K562 (cell line): Measurements from ENCODE around the gene TTLL12. TPM values are rescaled to one million over a fixed set of nuclear protein-coding genes. Genes with fewer than 3 reads are reported as not detected.

ENCODE experiments used
- ATAC-seq: fragments of 200-7000 bp; cut with Tn5 transposase; 3 replicates; pipeline ENCODE4 v1.9.1; 2020; ENCODE audit warnings: moderate library complexity
- BruUV-seq: library from RNA; stranded (reverse); fragments of 400-500 nt; replicated peaks from 2 replicates; lab custom pipeline; 2021; lab: Mats Ljungman, UMichigan
- CTCF ChIA-PET: fragments of 300-600 bp; formaldehyde crosslinking; extraction: SDS; loops from one replicate; lab custom pipeline; 2021; ENCODE audit warnings: low intra/inter-chr PET ratio; lab: Yijun Ruan, JAX
- POLR2A ChIA-PET: fragments of 300-600, 350-650 bp; sonication (Branson Sonifier 250); formaldehyde crosslinking; extraction: SDS; loops from one replicate; lab custom pipeline; 2021; ENCODE audit warnings: antibody characterized with exemption, inconsistent platforms; lab: Yijun Ruan, JAX
- DNase-seq, 4 experiments: peaks; one replicate each; pipeline versions ENCODE4 v3.0.0 to v3.0.0-alpha.2; 2011 to 2018; ENCODE audit warnings: low spot score in 3 of 4, mixed read lengths in 3 of 4; ENCODE audit errors: extremely low read depth in 1 of 4
- FAIRE-seq: peaks from 2 replicates; lab custom pipeline; 2011; peaks lifted over from hg19 to GRCh38; lab: Jason Lieb, UNC
- H2AFZ ChIP-seq: 2 replicates; pipeline ENCODE4 v1.6.0; 2011; ENCODE audit warnings: low read depth, low read length, control low read depth, inconsistent platforms
- H3K27ac ChIP-seq: fragments of 200-600 bp; 3 replicates; pipeline ENCODE4 v1.8.0; 2011; ENCODE audit warnings: low read depth, mild to moderate bottlenecking, control low read depth, inconsistent platforms, low read length, moderate library complexity, mixed read lengths; ENCODE audit errors: extremely low read depth
- H3K27me3 ChIP-seq, 2 experiments: fragments of 300-600 bp in 1 of 2; 2 replicates in 1 of 2; 3 replicates in 1 of 2; pipeline versions ENCODE4 v1.6.0 to v1.8.0; 2011; ENCODE audit warnings: inconsistent platforms in 2 of 2, low read length in 2 of 2, mild to moderate bottlenecking in 1 of 2, mixed read lengths in 1 of 2, moderate library complexity in 1 of 2; ENCODE audit not compliant: control insufficient read depth in 2 of 2, insufficient read depth in 2 of 2
- H3K36me3 ChIP-seq: fragments of 300-600 bp; 3 replicates; pipeline ENCODE4 v1.8.0; 2011; ENCODE audit warnings: mild to moderate bottlenecking, low read length, inconsistent platforms; ENCODE audit not compliant: control insufficient read depth, insufficient read depth
- H3K4me1 ChIP-seq, 2 experiments: fragments of 200-600 bp in 1 of 2; replicated peaks in 1 of 2; 2 replicates in 1 of 2; 3 replicates in 1 of 2; pipeline versions ENCODE4 v1.5.1 to v1.8.0; 2011; ENCODE audit warnings: inconsistent platforms in 2 of 2, low read length in 2 of 2, mild to moderate bottlenecking in 1 of 2, mixed read lengths in 1 of 2, moderate library complexity in 1 of 2; ENCODE audit not compliant: control insufficient read depth in 2 of 2, insufficient read depth in 2 of 2
- H3K4me2 ChIP-seq: 2 replicates; pipeline ENCODE4 v1.6.1; 2011; ENCODE audit warnings: low read length, control low read depth, inconsistent platforms, mixed read lengths; ENCODE audit not compliant: insufficient read depth
- H3K4me3 ChIP-seq: fragments of 200-600 bp; sonication (generic), shearing (Covaris generic); 2 replicates; pipeline ENCODE4 v1.5.1; 2016; ENCODE audit warnings: control low read depth, inconsistent platforms
- H3K79me2 ChIP-seq: fragments of 200-600 bp; 3 replicates; pipeline ENCODE4 v1.8.0; 2011; ENCODE audit warnings: low read length, inconsistent platforms; ENCODE audit not compliant: control insufficient read depth, insufficient read depth
- H3K9ac ChIP-seq, 2 experiments: 2 replicates each; pipeline versions ENCODE4 v1.6.0 to v1.6.1; 2011; ENCODE audit warnings: low read depth in 2 of 2, low read length in 2 of 2, control low read depth in 1 of 2, inconsistent platforms in 1 of 2, mild to moderate bottlenecking in 1 of 2, mixed read lengths in 1 of 2; ENCODE audit not compliant: insufficient read depth in 1 of 2
- H3K9me1 ChIP-seq: one replicate; pipeline ENCODE4 v1.6.0; 2011; ENCODE audit warnings: inconsistent platforms, mild to moderate bottlenecking, low read length, moderate library complexity; ENCODE audit not compliant: control insufficient read depth, insufficient read depth
- H3K9me3 ChIP-seq: replicated peaks from 2 replicates; pipeline ENCODE4 v1.5.1; 2011; ENCODE audit warnings: low read depth, low read length, inconsistent platforms; ENCODE audit not compliant: control insufficient read depth, insufficient read depth
- H4K20me1 ChIP-seq: replicated peaks from 2 replicates; pipeline ENCODE4 v1.6.1; 2011; ENCODE audit warnings: low read length, inconsistent platforms, mixed read lengths; ENCODE audit not compliant: control insufficient read depth, insufficient read depth
- ATF7 ChIP-seq: fragments of 450-650 bp; IDR thresholded peaks from 2 replicates; pipeline ENCODE4 v1.7.1; 2014; ENCODE audit warnings: mild to moderate bottlenecking, moderate library complexity
- BRD9 ChIP-seq: fragments of 450-650 bp; IDR thresholded peaks from 2 replicates; pipeline ENCODE4 v1.6.1; 2018; ENCODE audit warnings: low read depth; ENCODE audit not compliant: partially characterized antibody
- CBX5 ChIP-seq: IDR thresholded peaks from 2 replicates; pipeline ENCODE4 v1.6.1; 2014; ENCODE audit warnings: low read depth, borderline replicate concordance
- CXXC5 ChIP-seq: fragments of 250-450 bp; sonication (Bioruptor Pico); IDR thresholded peaks from 2 replicates; pipeline ENCODE4 v1.8.0; 2022; ENCODE audit warnings: inconsistent platforms, mild to moderate bottlenecking, moderate library complexity
- E4F1 ChIP-seq: fragments of 250-450 bp; sonication (Bioruptor Pico); IDR thresholded peaks from 2 replicates; pipeline ENCODE4 v1.5.0; 2021; ENCODE audit warnings: mild to moderate bottlenecking, borderline replicate concordance
- FOXJ3 ChIP-seq: sonication (generic); formaldehyde crosslinking; IDR thresholded peaks from 2 replicates; pipeline ENCODE4 v1.4.0; 2020; ENCODE audit warnings: mild to moderate bottlenecking, missing genetic modification reagents
- FOXP1 ChIP-seq: sonication (generic); formaldehyde crosslinking; IDR thresholded peaks from 2 replicates; pipeline ENCODE4 v1.8.0; 2022; ENCODE audit warnings: mild to moderate bottlenecking, missing genetic modification reagents
- HDAC6 ChIP-seq: IDR thresholded peaks from 2 replicates; pipeline ENCODE4 v1.6.1; 2012; ENCODE audit warnings: low read depth, mild to moderate bottlenecking, control low read depth, inconsistent platforms, low read length, moderate library complexity
- IFI16 ChIP-seq: fragments of 250-450 bp; sonication (Bioruptor Pico); IDR thresholded peaks from 2 replicates; pipeline ENCODE4 v2.1.2; 2022; ENCODE audit warnings: mild to moderate bottlenecking, inconsistent platforms
- MTA2 ChIP-seq: fragments of 450-650 bp; IDR thresholded peaks from 2 replicates; pipeline ENCODE4 v1.6.1; 2016; ENCODE audit warnings: low read depth
- NRF1 ChIP-seq, 2 experiments: fragments of 450-650 bp; IDR thresholded peaks in 1 of 2; conservative IDR thresholded peaks in 1 of 2; 2 replicates each; pipeline ENCODE4 v1.6.1; 2014; ENCODE audit warnings: mild to moderate bottlenecking in 2 of 2
- SMARCA5 ChIP-seq: fragments of 450-650 bp; IDR thresholded peaks from 2 replicates; pipeline ENCODE4 v1.6.1; 2016
- ZBTB17 ChIP-seq: fragments of 450-650 bp; formaldehyde crosslinking; IDR thresholded peaks from 2 replicates; pipeline ENCODE4 v1.4.0; 2020; ENCODE audit warnings: mild to moderate bottlenecking
- ZC3H8 ChIP-seq: fragments of 450-650 bp; IDR thresholded peaks from 2 replicates; pipeline ENCODE4 v1.6.1; 2017
- WGBS: fragments of 100-300 bp; shearing (Covaris generic); methylation state at CpG from one replicate; pipeline ENCODE4 v1.1.6; 2016; ENCODE audit warnings: low coverage, mixed read lengths; ENCODE audit not compliant: insufficient coverage; ENCODE audit errors: missing lambda C conversion rate; 5-methylcytosine and 5-hydroxymethylcytosine counted together
- in situ Hi-C: fragments of 300-500 bp; cut with MboI; formaldehyde crosslinking; loops from 4 replicates; pipeline ENCODE4 v1.15.0; 2018; ENCODE audit warnings: inconsistent platforms, mixed read lengths
- intact Hi-C: fragments of 100-400 bp; cut with micrococcal nuclease; formaldehyde crosslinking; loops from 2 replicates; pipeline ENCODE4 v1.14.2; 2022
- polyA plus RNA-seq, 8 experiments: library from polyadenylated mRNA; depleted of rRNA in 4 of 8; stranded (reverse) in 5 of 8; unstranded in 3 of 8; fragments of >200 nt; fragmentation: Nextera tagmentation in 2 of 8; fragmentation: Illumina TruSeq in 1 of 8; extraction: Ambion mirVana in 2 of 8; extraction: Trizol in 1 of 8; gene quantifications; 2 replicates each; pipeline versions ENCODE4 v1.2.1 to v1.2.3, GENCODE V29; 2011 to 2014; ENCODE audit warnings: inconsistent platforms in 1 of 8, missing spikeins in 1 of 8
- total RNA-seq, 7 experiments: library from RNA; depleted of rRNA in 6 of 7; stranded (reverse); fragments of >200 nt in 6 of 7; fragmentation: Illumina TruSeq in 2 of 7; extraction: Trizol in 2 of 7; gene quantifications; 2 replicates each; pipeline versions ENCODE4 v1.2.1 to v1.2.3, GENCODE V29; 2011 to 2021; ENCODE audit warnings: low replicate concordance in 1 of 7

The TTLL12 gene
- total and polyA plus RNA-seq, 9 of the 15 experiments (the other 6 are each of a cell fraction or from before 2014, with no cell fraction given) = 1.3 to 128 (median 43.0) TPM

DNA sequence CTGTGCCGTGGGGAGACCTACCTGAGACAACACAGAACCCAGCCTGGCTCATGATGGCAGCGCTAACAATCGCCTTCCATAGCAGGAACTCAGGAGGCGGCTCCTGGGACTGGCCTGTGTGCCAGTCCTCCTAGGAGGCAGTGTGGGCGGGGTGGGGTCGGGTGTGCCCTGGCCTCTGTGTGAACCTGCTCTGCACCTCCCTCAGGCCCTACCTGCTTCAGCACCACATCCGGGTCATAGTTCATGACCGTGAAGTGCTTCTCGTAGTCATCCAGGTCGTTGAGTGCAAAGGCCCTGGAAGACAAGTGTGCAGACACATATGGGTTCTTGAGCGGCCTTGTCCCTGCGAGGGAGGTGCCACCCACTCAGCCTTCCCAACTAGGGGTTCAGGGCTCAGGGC, 15.3 kb downstream of the TTLL12 start (continued):
- TF ChIP-seq ZC3H8 (no peak), FOXJ3 (CRISPR knock-in tag) (no peak), SMARCA5 (no peak)
- TF ChIP-seq, all 486 proteins: peak for 0

- intact Hi-C loops = no loop called here
- no peaks in the 10 kb centered on the region for H4K20me1 ChIP-seq
- H2AFZ ChIP-seq = no peak overlapping the region
- no peak for FAIRE-seq
- H3K27ac ChIP-seq = no peak overlapping the region
- ChIA-PET POLR2A (interaction anchor here (1.5 kb wide), 1 partner anchor 14 kb away, joined by 5 read pairs; no protein-coding TSS in a partner anchor), CTCF (no interaction called here)
- H3K4me2 ChIP-seq = no peak overlapping the region
- ATAC-seq = no peak
- in situ Hi-C loops = no loop called here
- DNase-seq = no peak
- H3K9ac ChIP-seq = peak overlapping the region in 1 of 2 experiments; percentile 45; a peak in 1 of 4 replicates
- H3K9me1 ChIP-seq = no peaks in the 10 kb centered on the region
- H3K9me3 ChIP-seq = no peaks in the 10 kb centered on the region
- no peaks in the 10 kb centered on the region for H3K27me3 ChIP-seq
- no peaks in the 10 kb centered on the region for H3K79me2 ChIP-seq
- 73% methylated on average over 6 of the region's 14 CpGs for WGBS
- peaks cover 3 to 43% of the 10 kb centered on the region in 2 experiments; a peak in 4 of 5 replicates for H3K4me1 ChIP-seq
- BruUV-seq = no TSS peak
- H3K36me3 ChIP-seq = peaks cover 88% of the 10 kb centered on the region
- TF ChIP-seq BRD9 (no peak), ATF7 (no peak)
- no peak overlapping the region for H3K4me3 ChIP-seq
Measured at GRCh38 chr22:43171019-43171491, 15.9 kb downstream of the TTLL12 start.

GRCh38 chr22:43170131-43170480, 16.8 kb downstream of the TTLL12 start:
- in situ Hi-C loops = no loop called here
- Histone ChIP-seq H3K27ac (no peak overlapping the region), H3K9ac (no peak overlapping the region), H3K4me1 (peaks cover 3 to 53% of the 10 kb centered on the region in 2 experiments; a peak in 4 of 5 replicates), H2AFZ (no peak overlapping the region), H3K9me1 (no peaks in the 10 kb centered on the region), H3K4me2 (no peak overlapping the region), H3K27me3 (no peaks in the 10 kb centered on the region), H3K9me3 (no peaks in the 10 kb centered on the region), H3K36me3 (peaks cover 80% of the 10 kb centered on the region), H3K79me2 (no peaks in the 10 kb centered on the region), H4K20me1 (no peaks in the 10 kb centered on the region), H3K4me3 (no peak overlapping the region)
- CTCF ChIA-PET = no interaction called here
- no TSS peak for BruUV-seq
- 87% methylated on average over 8 of the region's 9 CpGs for WGBS
- FAIRE-seq = no peak
- POLR2A ChIA-PET = interaction anchor here (0.8 to 1.5 kb wide), 4 partner anchors 10 to 26 kb away, joined by 3 to 7 read pairs (median 5); no protein-coding TSS in a partner anchor
- no peak for DNase-seq
- intact Hi-C loops = no loop called here
- ATAC-seq = no peak
- no peak for TF ChIP-seq IFI16
- TF ChIP-seq FOXP1 = no peak
- TF ChIP-seq ZBTB17 (CRISPR knock-in tag) = no peak
- no peak for TF ChIP-seq CBX5
- TF ChIP-seq CXXC5 = no peak
- no peak for TF ChIP-seq HDAC6
- no peak for TF ChIP-seq NRF1 (conservative IDR thresholded peaks at IDR 0.05 in 1 of 2, IDR thresholded peaks at IDR 0.05 in 1 of 2)
- no peak for TF ChIP-seq E4F1 (CRISPR knock-in tag)
- TF ChIP-seq MTA2 = no peak
